Astrocyte (in vitro differentiated cells and primary cell): ENCODE measurements around the gene RHOJ. TPM values are rescaled to one million over a fixed set of nuclear protein-coding genes. Genes with fewer than 3 reads are reported as not detected.
A peak's percentile ranks its signal among the peaks of the same experiment; 100 is the strongest.

Source experiments
- DNase-seq: peaks from one replicate; pipeline ENCODE4 v3.0.0-alpha.2; 2010; ENCODE audit warnings: low read depth
- FAIRE-seq: peaks from 2 replicates; lab custom pipeline; 2011; peaks lifted over from hg19 to GRCh38; lab: Jason Lieb, UNC
- H2AFZ ChIP-seq: 2 replicates; pipeline ENCODE4 v1.6.0; 2012; ENCODE audit warnings: low read depth, low read length, inconsistent platforms
- H3K27ac ChIP-seq: 2 replicates; pipeline ENCODE4 v1.5.1; 2011; ENCODE audit warnings: low read depth, low read length, inconsistent platforms
- H3K27me3 ChIP-seq: 2 replicates; pipeline ENCODE4 v1.6.0; 2011; ENCODE audit warnings: low read length, inconsistent platforms; ENCODE audit not compliant: insufficient read depth
- H3K36me3 ChIP-seq: 2 replicates; pipeline ENCODE4 v1.5.1; 2011; ENCODE audit warnings: low read length, inconsistent platforms; ENCODE audit not compliant: insufficient read depth
- H3K4me1 ChIP-seq: 2 replicates; pipeline ENCODE4 v1.5.1; 2011; ENCODE audit warnings: low read length, inconsistent platforms; ENCODE audit not compliant: insufficient read depth
- H3K4me2 ChIP-seq: 2 replicates; pipeline ENCODE4 v1.6.0; 2012; ENCODE audit warnings: low read length, inconsistent platforms
- H3K4me3 ChIP-seq: 2 replicates; pipeline ENCODE4 v1.5.1; 2011; ENCODE audit warnings: low read depth, mild to moderate bottlenecking, low read length, inconsistent platforms; ENCODE audit not compliant: insufficient read depth
- H3K79me2 ChIP-seq: 2 replicates; pipeline ENCODE4 v1.6.0; 2012; ENCODE audit warnings: mild to moderate bottlenecking, low read length, inconsistent platforms; ENCODE audit not compliant: insufficient read depth
- H3K9ac ChIP-seq: 2 replicates; pipeline ENCODE4 v1.6.0; 2012; ENCODE audit warnings: mild to moderate bottlenecking, low read length, inconsistent platforms
- H3K9me3 ChIP-seq: 2 replicates; pipeline ENCODE4 v1.5.1; 2012; ENCODE audit warnings: low read depth, mild to moderate bottlenecking, low read length, inconsistent platforms; ENCODE audit not compliant: insufficient read depth
- H4K20me1 ChIP-seq: 2 replicates; pipeline ENCODE4 v1.6.0; 2012; ENCODE audit warnings: low read length, inconsistent platforms; ENCODE audit not compliant: insufficient read depth
- H3K27ac Mint-ChIP-seq: one replicate; pipeline ENCODE4 v1.8.0; 2021; ENCODE audit warnings: mild to moderate bottlenecking, mixed read lengths; ENCODE audit not compliant: unreplicated experiment
- H3K27me3 Mint-ChIP-seq: one replicate; pipeline ENCODE4 v1.8.0; 2021; ENCODE audit warnings: low read depth, mixed read lengths; ENCODE audit not compliant: unreplicated experiment
- H3K36me3 Mint-ChIP-seq: one replicate; pipeline ENCODE4 v1.8.0; 2021; ENCODE audit warnings: low read depth, mixed read lengths; ENCODE audit not compliant: unreplicated experiment
- H3K4me1 Mint-ChIP-seq: one replicate; pipeline ENCODE4 v1.8.0; 2021; ENCODE audit warnings: low read depth, mixed read lengths; ENCODE audit not compliant: unreplicated experiment
- H3K4me3 Mint-ChIP-seq: one replicate; pipeline ENCODE4 v1.8.0; 2021; ENCODE audit warnings: mild to moderate bottlenecking, moderate library complexity, mixed read lengths; ENCODE audit not compliant: unreplicated experiment
- H3K9me3 Mint-ChIP-seq: one replicate; pipeline ENCODE4 v1.8.0; 2021; ENCODE audit warnings: mild to moderate bottlenecking, mixed read lengths; ENCODE audit not compliant: unreplicated experiment
- CTCF ChIP-seq: IDR thresholded peaks from 2 replicates; pipeline ENCODE4 v1.5.1; 2011; ENCODE audit warnings: low read depth, mild to moderate bottlenecking, inconsistent platforms, low read length, moderate library complexity; ENCODE audit not compliant: insufficient read depth
- EZH2 ChIP-seq: IDR thresholded peaks from 2 replicates; pipeline ENCODE4 v1.6.1; 2012; ENCODE audit warnings: mild to moderate bottlenecking, low read length, inconsistent platforms; ENCODE audit not compliant: insufficient read depth
- total RNA-seq: library from RNA; stranded (reverse); gene quantifications from 2 replicates; pipeline ENCODE4 v1.2.1, GENCODE V29; 2021

The RHOJ gene
- total RNA-seq, 1 donor from 2014 or later: 29.6 TPM

GRCh38 chr14:63273717-63274655 is 69.7 kb downstream of the RHOJ start:
- H3K27me3 Mint-ChIP-seq: no peaks in the 10 kb centered on the region
- H3K36me3 ChIP-seq: peaks cover 13% of the 10 kb centered on the region
- H3K27me3 ChIP-seq: no peaks in the 10 kb centered on the region
- H3K4me3 ChIP-seq: no peak overlapping the region
- FAIRE-seq (no peak), DNase-seq (no peak)
- H3K4me2 ChIP-seq: no peak overlapping the region
- peaks cover 6% of the 10 kb centered on the region for H3K4me1 ChIP-seq
- no peak overlapping the region for H2AFZ ChIP-seq
- H3K9me3 Mint-ChIP-seq: no peaks in the 10 kb centered on the region
- no peak overlapping the region for H3K4me3 Mint-ChIP-seq
- H3K4me1 Mint-ChIP-seq: no peaks in the 10 kb centered on the region
- H3K79me2 ChIP-seq: peaks cover 6% of the 10 kb centered on the region
- H3K27ac Mint-ChIP-seq: peak overlapping the region; percentile 41
- peaks cover 16% of the 10 kb centered on the region for H3K36me3 Mint-ChIP-seq
- H3K9ac ChIP-seq: no peak overlapping the region
- peaks cover 12% of the 10 kb centered on the region for H4K20me1 ChIP-seq
- no peaks in the 10 kb centered on the region for H3K9me3 ChIP-seq
- no peak overlapping the region for H3K27ac ChIP-seq
- TF ChIP-seq EZH2 (no peak), CTCF (no peak)

GRCh38 chr14:63275611-63276010 is 71.4 kb downstream of the RHOJ start:
- no peaks in the 10 kb centered on the region for H3K4me1 Mint-ChIP-seq
- no peaks in the 10 kb centered on the region for H3K27me3 Mint-ChIP-seq
- TF ChIP-seq CTCF (no peak), EZH2 (no peak)
- H3K36me3 Mint-ChIP-seq: peaks cover 10% of the 10 kb centered on the region
- H2AFZ ChIP-seq: no peak overlapping the region
- no peak overlapping the region for H3K4me3 Mint-ChIP-seq
- FAIRE-seq: no peak
- H3K4me1 ChIP-seq: peaks cover 6% of the 10 kb centered on the region
- no peak overlapping the region for H3K4me3 ChIP-seq
- no peak overlapping the region for H3K27ac ChIP-seq
- no peaks in the 10 kb centered on the region for H3K9me3 Mint-ChIP-seq
- DNase-seq: no peak
- H3K79me2 ChIP-seq: peaks cover 6% of the 10 kb centered on the region
- peaks cover 18% of the 10 kb centered on the region for H3K36me3 ChIP-seq
- H3K9me3 ChIP-seq: no peaks in the 10 kb centered on the region
- no peaks in the 10 kb centered on the region for H3K27me3 ChIP-seq
- no peak overlapping the region for H3K9ac ChIP-seq
- H4K20me1 ChIP-seq: peaks cover 12% of the 10 kb centered on the region
- H3K27ac Mint-ChIP-seq: no peak overlapping the region
- no peak overlapping the region for H3K4me2 ChIP-seq

- no peak for TF ChIP-seq CTCF
- no peak for TF ChIP-seq EZH2
- Mint-ChIP-seq H3K27me3 (no peaks in the 10 kb centered on the region), H3K36me3 (peaks cover 9% of the 10 kb centered on the region), H3K4me1 (no peaks in the 10 kb centered on the region), H3K4me3 (no peak overlapping the region), H3K9me3 (no peaks in the 10 kb centered on the region), H3K27ac (no peak overlapping the region)
- H3K27ac ChIP-seq: peak overlapping the region; percentile 5
- H3K4me3 ChIP-seq: no peak overlapping the region
- peaks cover 6% of the 10 kb centered on the region for H3K4me1 ChIP-seq
- no peak overlapping the region for H3K9ac ChIP-seq
- H3K79me2 ChIP-seq: peaks cover 6% of the 10 kb centered on the region
- H3K4me2 ChIP-seq: no peak overlapping the region
- H3K9me3 ChIP-seq: no peaks in the 10 kb centered on the region
- FAIRE-seq (no peak), DNase-seq (no peak)
- peaks cover 22% of the 10 kb centered on the region for H3K36me3 ChIP-seq
- no peak overlapping the region for H2AFZ ChIP-seq
- no peaks in the 10 kb centered on the region for H3K27me3 ChIP-seq
- H4K20me1 ChIP-seq: peaks cover 15% of the 10 kb centered on the region
These were observed 71.8 kb downstream of the RHOJ start for GRCh38 chr14:63276016-63276415.
